ENCODE measurements around the gene BRD3. TPM values are rescaled to one million over a fixed set of nuclear protein-coding genes. Genes with fewer than 3 reads are reported as not detected.
"Not testable (repeated sequence)": the region's sequence is repeated elsewhere in the genome, so short reads cannot be mapped to it uniquely, and the experiment has no call there.

BRD3 gene
- total and polyA plus RNA-seq, 2 donors = 11.6 to 20.2 TPM

DNA sequence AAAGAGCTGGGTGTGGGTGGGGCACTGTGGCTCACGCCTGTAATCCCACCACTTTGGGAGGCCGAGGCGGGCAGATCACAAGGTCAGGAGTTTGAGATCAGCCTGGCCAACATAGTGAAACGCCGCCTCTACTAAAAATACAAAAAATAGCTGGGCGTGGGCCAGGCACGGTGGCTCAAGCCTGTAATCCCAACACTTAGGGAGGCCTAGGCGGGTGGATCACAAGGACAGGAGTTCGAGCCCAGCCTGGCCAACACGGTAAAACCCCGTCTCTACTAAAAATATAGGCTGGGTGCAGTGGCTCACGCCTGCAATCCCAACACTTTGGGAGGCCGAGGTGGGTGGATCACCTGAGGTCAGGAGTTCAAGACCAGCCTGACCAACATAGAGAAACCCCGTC, 79.1 kb downstream of the BRD3 start:
- H3K36me3 ChIP-seq (ENCODE audit: insufficient read depth); H3K27ac ChIP-seq (ENCODE audit: low read depth); H3K4me3 ChIP-seq (ENCODE audit: low read depth, low read length); H3K4me1 ChIP-seq (ENCODE audit: insufficient read depth); DNase-seq (ENCODE audit: extremely low spot score): not testable (repeated sequence)
- WGBS = 82% methylated on average over 14 of the region's 14 CpGs

GRCh38 chr9:133987946-133988665, 79.7 kb downstream of the BRD3 start:
- no peak overlapping the region for H3K27ac ChIP-seq (ENCODE audit: low read depth)
- no peak for DNase-seq (ENCODE audit: extremely low spot score)
- 85% methylated on average over 16 of the region's 16 CpGs for WGBS

GRCh38 chr9:133987446-133987788, 80.4 kb downstream of the BRD3 start:
- Histone ChIP-seq H3K27ac (ENCODE audit: low read depth) (no peak overlapping the region), H3K4me1 (ENCODE audit: insufficient read depth) (no peaks in the 10 kb centered on the region), H3K36me3 (ENCODE audit: insufficient read depth) (no peaks in the 10 kb centered on the region), H3K4me3 (ENCODE audit: low read depth, low read length) (no peak overlapping the region)
- WGBS = 87% methylated on average over 14 of the region's 14 CpGs
- no peak for DNase-seq (ENCODE audit: extremely low spot score)

More at GRCh38 chr9:133987946-133988665, 79.7 kb downstream of the BRD3 start:
- Histone ChIP-seq H3K36me3 (ENCODE audit: insufficient read depth) (no peaks in the 10 kb centered on the region), H3K4me1 (ENCODE audit: insufficient read depth) (no peaks in the 10 kb centered on the region), H3K4me3 (ENCODE audit: low read depth, low read length) (no peak overlapping the region)

- Histone ChIP-seq H3K27ac (ENCODE audit: low read depth) (no peak overlapping the region), H3K4me1 (ENCODE audit: insufficient read depth) (no peaks in the 10 kb centered on the region), H3K36me3 (ENCODE audit: insufficient read depth) (no peaks in the 10 kb centered on the region), H3K4me3 (ENCODE audit: low read depth, low read length) (no peak overlapping the region)
- no peak for DNase-seq (ENCODE audit: extremely low spot score)
- WGBS = 86% methylated on average over 13 of the region's 13 CpGs
These were observed 80.9 kb downstream of the BRD3 start for GRCh38 chr9:133986774-133987445.

- Histone ChIP-seq H3K36me3 (ENCODE audit: insufficient read depth) (no peaks in the 10 kb centered on the region), H3K4me1 (ENCODE audit: insufficient read depth) (no peaks in the 10 kb centered on the region), H3K4me3 (ENCODE audit: low read depth, low read length) (no peak overlapping the region), H3K27ac (ENCODE audit: low read depth) (no peak overlapping the region)
- DNase-seq (ENCODE audit: extremely low spot score) = no peak
- WGBS = 92% methylated on average over 6 of the region's 6 CpGs
These were observed 81.8 kb downstream of the BRD3 start for GRCh38 chr9:133986061-133986460.

DNA sequence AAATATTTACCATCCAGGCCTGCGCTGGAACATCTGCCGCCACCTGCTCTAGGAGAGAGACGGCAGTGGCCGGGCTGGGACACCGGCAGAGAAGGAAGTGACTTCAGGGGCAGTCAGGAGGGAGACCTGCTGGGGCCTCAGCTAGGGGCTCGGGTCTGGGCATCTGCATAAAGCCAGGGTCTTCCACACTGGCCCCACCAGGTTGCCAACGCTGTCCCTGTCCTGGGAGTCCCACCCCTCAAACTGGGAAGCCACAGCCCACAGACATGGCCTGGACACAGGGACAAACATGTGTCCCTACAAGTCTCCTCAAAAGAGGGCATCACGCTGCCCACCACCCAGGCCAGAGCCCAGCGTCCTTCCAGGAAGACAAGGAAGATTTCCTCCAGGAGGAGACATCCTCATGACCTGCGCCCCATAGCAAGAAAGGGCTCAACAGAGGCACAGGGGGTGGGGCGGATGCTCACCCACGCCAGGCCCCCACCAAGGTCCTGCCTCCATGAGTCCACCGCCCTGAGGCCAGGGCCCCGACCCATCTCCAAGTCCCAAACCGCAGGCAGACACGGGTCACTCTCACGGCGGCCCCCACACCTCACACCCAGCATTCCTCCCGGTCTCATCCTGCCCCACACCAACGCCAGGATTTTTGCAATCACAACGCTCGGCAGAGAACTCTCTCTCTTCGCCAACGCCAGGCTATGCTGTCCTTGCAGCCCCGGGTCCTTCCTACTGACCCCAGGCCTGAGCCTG, 84.7 kb downstream of the BRD3 start:
- Histone ChIP-seq H3K27ac (ENCODE audit: low read depth) (no peak overlapping the region), H3K4me3 (ENCODE audit: low read depth, low read length) (no peak overlapping the region), H3K4me1 (ENCODE audit: insufficient read depth) (peaks cover 3% of the 10 kb centered on the region), H3K36me3 (ENCODE audit: insufficient read depth) (no peaks in the 10 kb centered on the region)
- 78% methylated on average over 25 of the region's 25 CpGs for WGBS
- DNase-seq (ENCODE audit: extremely low spot score) = no peak

GRCh38 chr9:133981958-133982681, 85.7 kb downstream of the BRD3 start:
- H3K4me1 ChIP-seq (ENCODE audit: insufficient read depth) = peaks cover 3% of the 10 kb centered on the region
- WGBS = 82% methylated on average over 28 of the region's 28 CpGs
- no peaks in the 10 kb centered on the region for H3K36me3 ChIP-seq (ENCODE audit: insufficient read depth)
- no peak overlapping the region for H3K27ac ChIP-seq (ENCODE audit: low read depth)
- H3K4me3 ChIP-seq (ENCODE audit: low read depth, low read length) = no peak overlapping the region
- no peak for DNase-seq (ENCODE audit: extremely low spot score)

DNA sequence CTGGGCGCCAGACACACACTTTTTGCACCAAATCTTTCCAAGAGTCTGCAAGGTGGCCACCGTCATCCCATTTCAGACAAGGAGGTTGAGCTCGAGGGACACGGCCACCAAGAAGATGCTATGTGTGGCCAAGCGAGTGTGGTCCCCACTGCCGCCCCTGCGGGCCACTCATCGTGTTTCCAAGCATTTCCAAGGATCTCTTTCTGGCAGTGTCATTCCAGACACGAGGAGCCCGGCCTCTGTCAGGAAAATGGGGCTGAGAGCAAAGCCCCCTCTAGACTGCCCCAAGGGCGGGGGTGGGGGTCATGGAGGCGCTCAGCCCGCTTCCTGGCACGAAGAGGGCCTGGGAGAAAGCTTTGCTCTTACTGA, 86.3 kb downstream of the BRD3 start:
- H3K4me3 ChIP-seq (ENCODE audit: low read depth, low read length) = no peak overlapping the region
- no peak overlapping the region for H3K27ac ChIP-seq (ENCODE audit: low read depth)
- DNase-seq (ENCODE audit: extremely low spot score) = no peak
- peaks cover 3% of the 10 kb centered on the region for H3K4me1 ChIP-seq (ENCODE audit: insufficient read depth)
- H3K36me3 ChIP-seq (ENCODE audit: insufficient read depth) = no peaks in the 10 kb centered on the region
- 88% methylated on average over 14 of the region's 14 CpGs for WGBS

GRCh38 chr9:133980864-133981588, 86.8 kb downstream of the BRD3 start:
- H3K4me3 ChIP-seq (ENCODE audit: low read depth, low read length) = no peak overlapping the region
- WGBS = 92% methylated on average over 25 of the region's 25 CpGs
- no peak overlapping the region for H3K27ac ChIP-seq (ENCODE audit: low read depth)

More at GRCh38 chr9:133980864-133981588, 86.8 kb downstream of the BRD3 start:
- no peak for DNase-seq (ENCODE audit: extremely low spot score)
- peaks cover 3% of the 10 kb centered on the region for H3K4me1 ChIP-seq (ENCODE audit: insufficient read depth)
- no peaks in the 10 kb centered on the region for H3K36me3 ChIP-seq (ENCODE audit: insufficient read depth)

Other genes with a start within 250 kb of the BRD3 start
- gene VAV2, start 75.7 kb downstream of the BRD3 start, total RNA-seq = 9.8 TPM
- gene VAV2, start 75.7 kb downstream of the BRD3 start, polyA plus RNA-seq = 13.7 TPM
- gene BRD3OS, start 42.5 kb downstream of the BRD3 start, total RNA-seq = 10.2 TPM
- gene BRD3OS, start 42.5 kb downstream of the BRD3 start, polyA plus RNA-seq = 21.8 TPM
- gene WDR5, start 68.1 kb upstream of the BRD3 start, total RNA-seq = 12.3 TPM
- 25.8 TPM for gene WDR5, start 68.1 kb upstream of the BRD3 start, polyA plus RNA-seq
- gene RNU6ATAC, start 96.5 kb upstream of the BRD3 start, total RNA-seq = not detected
- gene RNU6ATAC, start 96.5 kb upstream of the BRD3 start, polyA plus RNA-seq = not detected

Measured in urinary bladder (tissue), 4 donors.